ENCODE measurements around the gene FAM234A. TPM values are rescaled to one million over a fixed set of nuclear protein-coding genes. Genes with fewer than 3 reads are reported as not detected.
"Not testable (repeated sequence)": the region's sequence is repeated elsewhere in the genome, so short reads cannot be mapped to it uniquely, and the experiment has no call there.

FAM234A gene
- total RNA-seq, 1 donor from 2014 or later: 23.5 TPM

DNA sequence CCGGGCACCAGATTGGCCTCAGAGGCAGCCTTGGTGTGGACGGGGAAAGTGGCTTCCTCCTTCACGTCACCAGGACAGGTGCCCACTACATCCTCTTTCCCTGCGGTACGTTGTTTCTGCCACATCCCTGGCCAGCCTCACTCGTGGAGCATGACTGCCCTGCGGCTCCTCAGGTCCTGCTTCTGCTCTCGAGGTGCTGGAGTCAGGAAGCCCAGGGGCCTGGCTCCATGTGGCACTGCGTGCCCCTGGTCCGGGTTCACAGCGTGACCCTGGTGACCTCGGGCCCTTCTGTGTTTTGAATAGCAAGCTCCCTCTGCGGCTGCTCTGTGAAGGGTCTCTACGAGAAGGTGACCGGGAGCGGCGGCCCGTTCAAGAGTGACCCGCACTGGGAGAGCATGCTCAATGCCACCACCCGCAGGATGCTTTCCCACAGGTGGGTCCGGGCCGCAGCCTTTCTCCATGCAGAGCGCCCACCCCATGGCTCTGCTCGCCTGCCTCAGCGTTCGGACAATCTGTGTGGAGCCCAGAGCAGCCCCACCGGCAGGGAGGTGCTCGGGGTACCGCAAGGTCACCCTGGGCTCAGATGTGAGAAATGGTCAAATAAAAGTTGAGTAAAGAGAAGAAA is 27.6 kb downstream of the FAM234A start:
- Histone ChIP-seq H3K9ac (ENCODE audit: low read depth in 1 of 3, low read length in 3 of 3) (no peak overlapping the region), H3K27me3 (ENCODE audit: control insufficient read depth in 3 of 3, insufficient read depth in 3 of 3, low read length in 3 of 3) (no peaks in the 10 kb centered on the region), H3K27ac (ENCODE audit: low read depth, low read length) (no peak overlapping the region), H3K4me1 (ENCODE audit: control insufficient read depth in 3 of 3, insufficient read depth in 3 of 3, low read length in 3 of 3) (peaks cover 3 to 9% (median 8%) of the 10 kb centered on the region in 3 donors), H3K4me3 (ENCODE audit: low read length in 3 of 3) (no peak overlapping the region), H3K36me3 (ENCODE audit: control insufficient read depth in 3 of 3, insufficient read depth in 3 of 3, low read length in 3 of 3) (peaks cover 49 to 60% (median 51%) of the 10 kb centered on the region in 3 donors), H3K9me3 (ENCODE audit: control insufficient read depth in 3 of 3, low read length in 3 of 3) (no peaks in the 10 kb centered on the region)

DNA sequence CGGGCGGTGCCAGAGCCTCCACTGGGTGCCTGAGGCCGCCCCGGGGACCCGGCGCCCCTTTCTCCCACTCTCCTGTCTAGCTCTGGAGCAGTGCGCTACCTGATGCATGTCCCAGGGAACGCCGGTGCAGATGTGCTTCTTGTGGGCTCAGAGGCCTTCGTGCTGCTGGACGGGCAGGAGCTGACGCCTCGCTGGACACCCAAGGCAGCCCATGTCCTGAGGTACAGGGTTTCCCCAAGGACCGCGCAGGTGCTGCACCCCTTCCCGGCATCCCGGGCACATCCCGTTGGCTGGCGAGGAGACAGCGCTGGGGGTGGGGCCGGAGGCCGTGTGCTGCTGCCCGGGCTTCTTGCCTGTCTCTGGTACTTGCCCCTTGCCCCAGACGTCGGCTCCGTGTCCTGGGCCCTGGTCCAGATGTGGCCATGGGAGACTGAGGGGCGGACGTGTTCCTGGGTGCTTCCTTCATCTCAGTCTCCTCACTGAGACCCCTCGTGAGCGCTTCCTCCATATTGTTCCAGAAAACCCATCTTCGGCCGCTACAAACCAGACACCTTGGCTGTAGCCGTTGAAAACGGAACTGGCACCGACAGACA is 28.7 kb downstream of the FAM234A start:
- H3K9ac ChIP-seq (ENCODE audit: low read depth in 1 of 3, low read length in 3 of 3): no peak overlapping the region
- H3K4me1 ChIP-seq (ENCODE audit: control insufficient read depth in 3 of 3, insufficient read depth in 3 of 3, low read length in 3 of 3): peaks cover 3 to 9% (median 8%) of the 10 kb centered on the region in 3 donors
- H3K4me3 ChIP-seq (ENCODE audit: low read length in 3 of 3): no peak overlapping the region
- H3K27ac ChIP-seq (ENCODE audit: low read depth, low read length): no peak overlapping the region
- no peaks in the 10 kb centered on the region for H3K27me3 ChIP-seq (ENCODE audit: control insufficient read depth in 3 of 3, insufficient read depth in 3 of 3, low read length in 3 of 3)
- peaks cover 49 to 60% (median 51%) of the 10 kb centered on the region in 3 donors for H3K36me3 ChIP-seq (ENCODE audit: control insufficient read depth in 3 of 3, insufficient read depth in 3 of 3, low read length in 3 of 3)
- no peaks in the 10 kb centered on the region for H3K9me3 ChIP-seq (ENCODE audit: control insufficient read depth in 3 of 3, low read length in 3 of 3)

- Histone ChIP-seq H3K4me3 (ENCODE audit: low read length in 3 of 3) (no peak overlapping the region), H3K4me1 (ENCODE audit: control insufficient read depth in 3 of 3, insufficient read depth in 3 of 3, low read length in 3 of 3) (peaks cover 3 to 9% (median 8%) of the 10 kb centered on the region in 3 donors), H3K36me3 (ENCODE audit: control insufficient read depth in 3 of 3, insufficient read depth in 3 of 3, low read length in 3 of 3) (peaks cover 49 to 60% (median 51%) of the 10 kb centered on the region in 3 donors), H3K27ac (ENCODE audit: low read depth, low read length) (no peak overlapping the region), H3K27me3 (ENCODE audit: control insufficient read depth in 3 of 3, insufficient read depth in 3 of 3, low read length in 3 of 3) (no peaks in the 10 kb centered on the region), H3K9ac (ENCODE audit: low read depth in 1 of 3, low read length in 3 of 3) (no peak overlapping the region), H3K9me3 (ENCODE audit: control insufficient read depth in 3 of 3, low read length in 3 of 3) (no peaks in the 10 kb centered on the region)
These were observed 29.3 kb downstream of the FAM234A start for GRCh38 chr16:263944-264343.

- H3K9me3 ChIP-seq (ENCODE audit: control insufficient read depth in 3 of 3, low read length in 3 of 3): no peaks in the 10 kb centered on the region
- no peak overlapping the region for H3K4me3 ChIP-seq (ENCODE audit: low read length in 3 of 3)
- peaks cover 44 to 60% (median 51%) of the 10 kb centered on the region in 3 donors for H3K36me3 ChIP-seq (ENCODE audit: control insufficient read depth in 3 of 3, insufficient read depth in 3 of 3, low read length in 3 of 3)
- no peak overlapping the region for H3K9ac ChIP-seq (ENCODE audit: low read depth in 1 of 3, low read length in 3 of 3)
- H3K27ac ChIP-seq (ENCODE audit: low read depth, low read length): no peak overlapping the region
- H3K4me1 ChIP-seq (ENCODE audit: control insufficient read depth in 3 of 3, insufficient read depth in 3 of 3, low read length in 3 of 3): peaks cover 3 to 9% (median 8%) of the 10 kb centered on the region in 3 donors
- H3K27me3 ChIP-seq (ENCODE audit: control insufficient read depth in 3 of 3, insufficient read depth in 3 of 3, low read length in 3 of 3): no peaks in the 10 kb centered on the region
These were observed 29.9 kb downstream of the FAM234A start for GRCh38 chr16:264440-264951.

DNA sequence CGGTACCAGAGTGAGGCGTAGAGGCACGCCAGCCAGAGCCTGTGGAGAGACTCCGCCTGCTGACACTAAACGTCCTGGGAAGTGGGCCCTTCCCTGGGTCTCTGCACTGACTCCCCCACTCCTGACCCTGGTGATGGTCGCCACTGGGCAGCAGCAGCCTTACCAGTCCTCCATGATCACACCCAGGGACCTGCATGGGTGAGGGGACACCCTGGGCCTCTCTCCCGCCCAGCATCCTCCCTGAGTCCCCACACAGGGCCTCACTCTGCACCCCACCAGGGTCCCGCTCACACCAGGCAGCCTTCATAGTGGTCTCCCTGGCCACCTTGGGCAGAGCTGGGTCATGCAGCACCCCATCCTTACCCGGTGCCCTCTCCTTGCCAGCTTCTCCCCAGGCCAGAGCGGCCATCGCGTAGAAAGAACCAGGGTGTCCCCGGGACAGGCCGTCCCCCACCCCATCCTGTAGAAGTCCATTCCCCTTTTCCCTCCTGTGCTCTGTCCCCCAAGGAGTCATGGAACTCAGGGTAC is 30.4 kb downstream of the FAM234A start:
- H3K36me3 ChIP-seq (ENCODE audit: control insufficient read depth in 3 of 3, insufficient read depth in 3 of 3, low read length in 3 of 3): peaks cover 39 to 57% (median 46%) of the 10 kb centered on the region in 3 donors
- no peaks in the 10 kb centered on the region for H3K27me3 ChIP-seq (ENCODE audit: control insufficient read depth in 3 of 3, insufficient read depth in 3 of 3, low read length in 3 of 3)
- no peak overlapping the region for H3K27ac ChIP-seq (ENCODE audit: low read depth, low read length)
- H3K4me1 ChIP-seq (ENCODE audit: control insufficient read depth in 3 of 3, insufficient read depth in 3 of 3, low read length in 3 of 3): peaks cover 3 to 9% (median 8%) of the 10 kb centered on the region in 3 donors
- H3K9me3 ChIP-seq (ENCODE audit: control insufficient read depth in 3 of 3, low read length in 3 of 3): no peaks in the 10 kb centered on the region
- no peak overlapping the region for H3K4me3 ChIP-seq (ENCODE audit: low read length in 3 of 3)
- no peak overlapping the region for H3K9ac ChIP-seq (ENCODE audit: low read depth in 1 of 3, low read length in 3 of 3)

- Histone ChIP-seq H3K4me3 (ENCODE audit: low read length in 3 of 3) (no peak overlapping the region), H3K9me3 (ENCODE audit: control insufficient read depth in 3 of 3, low read length in 3 of 3) (no peaks in the 10 kb centered on the region), H3K27me3 (ENCODE audit: control insufficient read depth in 3 of 3, insufficient read depth in 3 of 3, low read length in 3 of 3) (peaks cover 0 to 3% (median 0%) of the 10 kb centered on the region in 3 donors), H3K4me1 (ENCODE audit: control insufficient read depth in 3 of 3, insufficient read depth in 3 of 3, low read length in 3 of 3) (peaks cover 3 to 9% (median 8%) of the 10 kb centered on the region in 3 donors), H3K36me3 (ENCODE audit: control insufficient read depth in 3 of 3, insufficient read depth in 3 of 3, low read length in 3 of 3) (peaks cover 35 to 50% (median 40%) of the 10 kb centered on the region in 3 donors), H3K9ac (ENCODE audit: low read depth in 1 of 3, low read length in 3 of 3) (peak overlapping the region in 1 of 3 donors; percentile 50), H3K27ac (ENCODE audit: low read depth, low read length) (no peak overlapping the region)
These were observed 31.1 kb downstream of the FAM234A start for GRCh38 chr16:265711-266110.

- H3K4me1 ChIP-seq (ENCODE audit: control insufficient read depth in 3 of 3, insufficient read depth in 3 of 3, low read length in 3 of 3): peaks cover 3 to 9% (median 8%) of the 10 kb centered on the region in 3 donors
- H3K4me3 ChIP-seq (ENCODE audit: low read length in 3 of 3): no peak overlapping the region
- H3K9me3 ChIP-seq (ENCODE audit: control insufficient read depth in 3 of 3, low read length in 3 of 3): no peaks in the 10 kb centered on the region
- H3K36me3 ChIP-seq (ENCODE audit: control insufficient read depth in 3 of 3, insufficient read depth in 3 of 3, low read length in 3 of 3): peaks cover 27 to 42% (median 35%) of the 10 kb centered on the region in 3 donors
- H3K27ac ChIP-seq (ENCODE audit: low read depth, low read length): no peak overlapping the region
- H3K27me3 ChIP-seq (ENCODE audit: control insufficient read depth in 3 of 3, insufficient read depth in 3 of 3, low read length in 3 of 3): peaks cover 0 to 7% (median 0%) of the 10 kb centered on the region in 3 donors
- H3K9ac ChIP-seq (ENCODE audit: low read depth in 1 of 3, low read length in 3 of 3): peak overlapping the region in 1 of 3 donors; percentile 50
These were observed 31.9 kb downstream of the FAM234A start for GRCh38 chr16:266258-267164.

DNA sequence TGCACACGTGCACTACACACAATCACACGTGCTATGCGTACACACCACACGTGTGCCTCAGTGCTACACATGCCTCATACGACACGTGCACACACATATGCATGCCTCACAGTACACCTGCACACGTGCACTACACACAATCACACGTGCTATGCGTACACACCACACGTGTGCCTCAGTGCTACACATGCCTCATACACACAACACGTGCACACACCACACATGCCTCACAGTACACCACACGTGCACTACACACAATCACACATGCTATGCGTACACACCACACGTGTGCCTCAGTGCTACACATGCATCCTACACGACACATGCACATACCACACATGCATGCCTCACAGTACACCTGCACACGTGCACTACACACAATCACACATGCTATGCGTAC is 32.9 kb downstream of the FAM234A start:
- H3K4me3 ChIP-seq (ENCODE audit: low read length in 3 of 3); H3K27ac ChIP-seq (ENCODE audit: low read depth, low read length); H3K9me3 ChIP-seq (ENCODE audit: control insufficient read depth in 3 of 3, low read length in 3 of 3); H3K4me1 ChIP-seq (ENCODE audit: control insufficient read depth in 3 of 3, insufficient read depth in 3 of 3, low read length in 3 of 3); H3K27me3 ChIP-seq (ENCODE audit: control insufficient read depth in 3 of 3, insufficient read depth in 3 of 3, low read length in 3 of 3); H3K9ac ChIP-seq (ENCODE audit: low read depth in 1 of 3, low read length in 3 of 3): not testable (repeated sequence)
- H3K36me3 ChIP-seq (ENCODE audit: control insufficient read depth in 3 of 3, insufficient read depth in 3 of 3, low read length in 3 of 3): peaks cover 20 to 32% (median 24%) of the 10 kb centered on the region in 3 donors

- Histone ChIP-seq H3K27me3 (ENCODE audit: control insufficient read depth in 3 of 3, insufficient read depth in 3 of 3, low read length in 3 of 3) (peaks cover 3 to 7% (median 4%) of the 10 kb centered on the region in 3 donors), H3K27ac (ENCODE audit: low read depth, low read length) (no peak overlapping the region), H3K9me3 (ENCODE audit: control insufficient read depth in 3 of 3, low read length in 3 of 3) (no peaks in the 10 kb centered on the region), H3K4me1 (ENCODE audit: control insufficient read depth in 3 of 3, insufficient read depth in 3 of 3, low read length in 3 of 3) (peaks cover 3 to 9% (median 8%) of the 10 kb centered on the region in 3 donors), H3K4me3 (ENCODE audit: low read length in 3 of 3) (no peak overlapping the region), H3K36me3 (ENCODE audit: control insufficient read depth in 3 of 3, insufficient read depth in 3 of 3, low read length in 3 of 3) (peaks cover 15 to 27% (median 19%) of the 10 kb centered on the region in 3 donors), H3K9ac (ENCODE audit: low read depth in 1 of 3, low read length in 3 of 3) (no peak overlapping the region)
These were observed 33.8 kb downstream of the FAM234A start for GRCh38 chr16:268141-269053.
